Karpas-422 (cell line): ENCODE measurements around the gene MAPKAP1. TPM values are rescaled to one million over a fixed set of nuclear protein-coding genes. Genes with fewer than 3 reads are reported as not detected.
A peak's percentile ranks its signal among the peaks of the same experiment; 100 is the strongest.

Experiments
- DNase-seq: peaks from one replicate; pipeline ENCODE4 v3.0.0-alpha.2; 2015
- H2AFZ ChIP-seq: fragments of 200-600 bp; sonication (generic); 2 replicates; pipeline ENCODE4 v1.6.1; 2014; ENCODE audit warnings: antibody characterized with exemption, low read length, mixed read lengths
- H3K27ac ChIP-seq: fragments of 200-600 bp; sonication (generic); 2 replicates; pipeline ENCODE4 v1.5.1; 2014; ENCODE audit warnings: mild to moderate bottlenecking, low read length, moderate library complexity
- H3K27me3 ChIP-seq: fragments of 200-600 bp; sonication (generic); 2 replicates; pipeline ENCODE4 v1.6.1; 2014; ENCODE audit warnings: low read length, mixed read lengths
- H3K36me3 ChIP-seq: fragments of 200-600 bp; sonication (generic); 2 replicates; pipeline ENCODE4 v1.6.1; 2014; ENCODE audit warnings: low read length, mixed read lengths; ENCODE audit not compliant: insufficient read depth
- H3K4me1 ChIP-seq: fragments of 200-600 bp; sonication (generic); 2 replicates; pipeline ENCODE4 v1.6.1; 2014; ENCODE audit warnings: mild to moderate bottlenecking, low read length, mixed read lengths
- H3K4me2 ChIP-seq: fragments of 200-600 bp; sonication (generic); 2 replicates; pipeline ENCODE4 v1.6.1; 2014; ENCODE audit warnings: low read length, low read depth, mild to moderate bottlenecking; ENCODE audit not compliant: poor library complexity, severe bottlenecking
- H3K4me3 ChIP-seq: fragments of 200-600 bp; sonication (generic); 2 replicates; pipeline ENCODE4 v1.5.1; 2014; ENCODE audit warnings: mild to moderate bottlenecking, antibody characterized with exemption, low read length, mixed read lengths
- H3K79me2 ChIP-seq: fragments of 200-600 bp; sonication (generic); 2 replicates; pipeline ENCODE4 v1.6.1; 2014; ENCODE audit warnings: mild to moderate bottlenecking, low read length, mixed read lengths
- H3K9ac ChIP-seq: fragments of 200-600 bp; sonication (generic); 2 replicates; pipeline ENCODE4 v1.6.0; 2014; ENCODE audit warnings: low read length
- H3K9me2 ChIP-seq: fragments of 200-600 bp; sonication (generic), shearing (Covaris generic); replicated peaks from 2 replicates; pipeline ENCODE4 v1.6.0; 2014; ENCODE audit warnings: mild to moderate bottlenecking, low read length, moderate library complexity; ENCODE audit not compliant: insufficient read depth
- H3K9me3 ChIP-seq: fragments of 300-700, 200-600 bp; sonication (generic); 2 replicates; pipeline ENCODE4 v1.6.1; 2014; ENCODE audit warnings: low read length, mixed read lengths
- H4K20me1 ChIP-seq: fragments of 200-600 bp; sonication (generic); 2 replicates; pipeline ENCODE4 v1.6.1; 2014; ENCODE audit warnings: mild to moderate bottlenecking, antibody characterized with exemption, low read length, low read depth; ENCODE audit not compliant: insufficient read depth
- total RNA-seq: library from RNA; depleted of rRNA; stranded (reverse); fragments of >200 nt; shearing (Covaris generic); gene quantifications from 2 replicates; pipeline ENCODE4 v1.2.3, GENCODE V29; 2014; ENCODE audit warnings: low replicate concordance; rRNA removed

The MAPKAP1 gene
- 62.8 and 85.1 TPM in 2 replicates for total RNA-seq

DNA sequence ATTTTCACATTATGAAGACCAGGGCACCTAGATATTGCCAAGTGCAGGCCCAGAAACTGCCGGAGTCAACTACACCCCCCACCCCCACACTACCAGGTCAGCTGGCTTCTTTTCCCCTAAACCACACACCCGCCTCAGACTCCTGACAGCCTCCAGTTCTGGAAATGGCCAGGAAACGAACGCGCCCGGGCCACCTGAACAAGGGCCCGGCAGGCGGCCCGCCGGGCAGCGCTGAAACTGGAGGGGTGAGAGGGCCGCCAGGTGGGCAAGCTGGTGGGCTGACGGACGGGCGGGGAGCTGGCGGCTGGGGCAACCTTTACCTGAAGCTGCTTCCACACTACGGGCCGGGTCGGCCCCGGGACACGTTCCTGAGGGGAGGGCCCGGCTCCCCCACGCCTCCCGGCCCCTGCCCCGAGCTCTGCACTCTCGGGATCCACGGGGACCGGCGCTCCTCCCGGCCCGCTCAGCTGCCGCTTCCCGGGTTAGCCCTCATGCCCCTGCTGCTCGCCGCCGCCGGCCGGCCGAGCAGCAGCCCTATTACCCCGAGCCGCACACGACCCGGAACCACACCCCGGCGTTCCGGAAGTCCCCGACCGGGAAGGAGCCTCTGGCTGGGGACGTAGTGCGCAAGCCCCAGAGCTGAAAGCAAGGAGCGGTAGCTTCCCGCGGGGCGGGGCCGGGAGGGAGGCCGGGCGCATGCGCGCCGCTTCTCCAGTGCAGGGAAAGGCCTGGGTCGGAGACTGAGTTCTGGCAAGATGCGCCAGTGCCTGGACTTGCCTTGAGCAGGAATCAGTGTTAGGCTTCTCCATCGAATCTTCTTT lies at the start of gene MAPKAP1:
Gene MAPKAP1, minus strand, starts transcription at position 558 of the 821 bp plus-strand sequence. CDS start 34,634 bp downstream, outside the sequence.
- H3K9ac ChIP-seq: peak within 1 kb of the TSS; percentile 86
- peaks cover 30% of the 10 kb centered on the region for H3K4me1 ChIP-seq
- no peaks in the 10 kb centered on the region for H3K36me3 ChIP-seq
- H3K27me3 ChIP-seq: no peaks in the 10 kb centered on the region
- no peaks in the 10 kb centered on the region for H3K9me3 ChIP-seq
- H3K4me3 ChIP-seq: peak within 1 kb of the TSS; percentile 88
- peak within 1 kb of the TSS; percentile 39; the same call in 1 of the 2 replicates for H2AFZ ChIP-seq
- H3K79me2 ChIP-seq: peaks cover 49% of the 10 kb centered on the region
- no peak within 1 kb of the TSS for H3K27ac ChIP-seq
- peak; percentile 97 for DNase-seq
- H4K20me1 ChIP-seq: no peaks in the 10 kb centered on the region
- peak within 1 kb of the TSS; percentile 88 for H3K4me2 ChIP-seq
- H3K9me2 ChIP-seq: no peaks in the 10 kb centered on the region

DNA sequence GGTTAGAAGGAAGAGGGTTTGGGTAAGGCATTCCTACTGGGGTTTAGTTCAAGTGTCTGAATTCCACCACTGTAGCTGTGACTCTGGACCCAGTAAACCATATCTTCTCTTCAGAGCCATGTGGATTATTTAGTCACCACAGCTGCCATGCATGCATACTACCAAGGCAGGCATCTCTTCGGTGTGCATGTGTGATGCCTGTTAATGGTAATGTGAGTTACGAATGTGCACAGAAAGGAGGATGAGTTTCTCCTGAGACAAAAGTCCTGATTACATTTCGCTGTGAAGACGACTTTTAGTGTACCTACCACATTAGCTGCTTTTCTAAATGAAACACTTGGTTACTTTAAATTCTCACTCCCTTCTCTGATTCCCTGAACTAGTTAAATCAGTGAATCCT lies 49.5 kb upstream of the MAPKAP1 start:
- H3K4me1 ChIP-seq: peaks cover 37% of the 10 kb centered on the region
- no peaks in the 10 kb centered on the region for H3K27me3 ChIP-seq
- H3K4me3 ChIP-seq: no peak overlapping the region
- H3K27ac ChIP-seq: no peak overlapping the region
- H3K9ac ChIP-seq: no peak overlapping the region
- H4K20me1 ChIP-seq: no peaks in the 10 kb centered on the region
- no peak overlapping the region for H3K4me2 ChIP-seq
- no peak overlapping the region for H2AFZ ChIP-seq
- no peaks in the 10 kb centered on the region for H3K36me3 ChIP-seq
- H3K9me3 ChIP-seq: no peaks in the 10 kb centered on the region
- H3K9me2 ChIP-seq: no peaks in the 10 kb centered on the region
- no peak for DNase-seq
- no peaks in the 10 kb centered on the region for H3K79me2 ChIP-seq

DNA sequence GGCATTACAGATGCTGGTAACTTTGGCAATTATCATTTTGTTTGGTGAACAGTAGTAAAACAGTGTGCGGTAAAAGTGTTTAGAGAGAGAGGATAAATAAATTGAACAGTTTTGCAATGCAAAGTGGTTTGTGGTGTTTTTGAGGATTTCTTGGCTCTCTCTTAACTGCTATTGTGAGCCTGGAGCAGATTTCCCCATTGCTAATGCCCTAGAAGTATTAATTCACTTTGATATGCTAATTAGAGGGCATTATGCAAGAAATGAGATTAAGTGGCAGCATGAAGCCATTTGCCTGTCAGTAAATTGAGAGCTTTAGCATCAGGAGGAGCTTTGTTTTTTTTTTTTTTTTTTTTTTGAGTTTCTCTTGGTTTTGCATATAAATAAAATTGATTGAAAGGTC lies 48.3 kb upstream of the MAPKAP1 start:
- no peak for DNase-seq
- H3K27ac ChIP-seq: no peak overlapping the region
- H3K4me1 ChIP-seq: peaks cover 37% of the 10 kb centered on the region
- H3K79me2 ChIP-seq: no peaks in the 10 kb centered on the region
- H3K9ac ChIP-seq: no peak overlapping the region
- no peaks in the 10 kb centered on the region for H3K9me2 ChIP-seq
- no peaks in the 10 kb centered on the region for H3K27me3 ChIP-seq
- H3K9me3 ChIP-seq: no peaks in the 10 kb centered on the region
- H2AFZ ChIP-seq: no peak overlapping the region
- H4K20me1 ChIP-seq: no peaks in the 10 kb centered on the region
- H3K36me3 ChIP-seq: no peaks in the 10 kb centered on the region
- H3K4me2 ChIP-seq: no peak overlapping the region
- no peak overlapping the region for H3K4me3 ChIP-seq

GRCh38 chr9:125754096-125754495 lies 47.1 kb upstream of the MAPKAP1 start:
- H3K27me3 ChIP-seq: no peaks in the 10 kb centered on the region
- H3K9me3 ChIP-seq: no peaks in the 10 kb centered on the region
- no peaks in the 10 kb centered on the region for H3K9me2 ChIP-seq
- H3K9ac ChIP-seq: no peak overlapping the region
- H3K4me3 ChIP-seq: no peak overlapping the region
- H3K4me1 ChIP-seq: peaks cover 27% of the 10 kb centered on the region
- H4K20me1 ChIP-seq: no peaks in the 10 kb centered on the region
- H2AFZ ChIP-seq: no peak overlapping the region
- no peaks in the 10 kb centered on the region for H3K36me3 ChIP-seq
- no peak overlapping the region for H3K27ac ChIP-seq
- DNase-seq: no peak
- H3K4me2 ChIP-seq: no peak overlapping the region
- H3K79me2 ChIP-seq: no peaks in the 10 kb centered on the region

GRCh38 chr9:125752070-125752628 lies 45.1 kb upstream of the MAPKAP1 start:
- Histone ChIP-seq H4K20me1 (peaks cover 9% of the 10 kb centered on the region; the same call in 1 of the 2 replicates), H3K4me3 (no peak overlapping the region), H3K36me3 (no peaks in the 10 kb centered on the region), H3K27ac (no peak overlapping the region), H3K27me3 (no peaks in the 10 kb centered on the region), H3K4me2 (no peak overlapping the region), H3K9me3 (no peaks in the 10 kb centered on the region), H3K9ac (no peak overlapping the region), H3K9me2 (no peaks in the 10 kb centered on the region), H2AFZ (no peak overlapping the region), H3K4me1 (peaks cover 22% of the 10 kb centered on the region), H3K79me2 (no peaks in the 10 kb centered on the region)
- no peak for DNase-seq

- no peak overlapping the region for H3K27ac ChIP-seq
- no peaks in the 10 kb centered on the region for H3K9me2 ChIP-seq
- no peaks in the 10 kb centered on the region for H3K79me2 ChIP-seq
- H3K9ac ChIP-seq: no peak overlapping the region
- no peak for DNase-seq
- H3K4me3 ChIP-seq: no peak overlapping the region
- no peak overlapping the region for H3K4me2 ChIP-seq
- no peak overlapping the region for H2AFZ ChIP-seq
- no peaks in the 10 kb centered on the region for H3K27me3 ChIP-seq
- peaks cover 30% of the 10 kb centered on the region for H3K4me1 ChIP-seq
- H4K20me1 ChIP-seq: peaks cover 9% of the 10 kb centered on the region; the same call in 1 of the 2 replicates
- no peaks in the 10 kb centered on the region for H3K9me3 ChIP-seq
- no peaks in the 10 kb centered on the region for H3K36me3 ChIP-seq
Measured at GRCh38 chr9:125750627-125751011, 43.6 kb upstream of the MAPKAP1 start.

GRCh38 chr9:125749951-125750626 lies 43.1 kb upstream of the MAPKAP1 start:
- Histone ChIP-seq H3K9me2 (no peaks in the 10 kb centered on the region), H3K79me2 (no peaks in the 10 kb centered on the region), H4K20me1 (peaks cover 9% of the 10 kb centered on the region; the same call in 1 of the 2 replicates), H3K36me3 (no peaks in the 10 kb centered on the region), H3K4me3 (no peak overlapping the region), H3K27me3 (no peaks in the 10 kb centered on the region), H2AFZ (no peak overlapping the region), H3K9me3 (no peaks in the 10 kb centered on the region), H3K9ac (no peak overlapping the region), H3K4me1 (peaks cover 35% of the 10 kb centered on the region), H3K27ac (no peak overlapping the region), H3K4me2 (no peak overlapping the region)
- no peak for DNase-seq
